OCI-LY3 (cell line): ENCODE results near the gene SND1.

Experiments used
- H2AFZ ChIP-seq: fragments of 200-600, 300-600 bp; shearing (Covaris generic); 2 replicates; pipeline ENCODE4 v1.6.0; 2014; ENCODE audit warnings: antibody characterized with exemption, low read depth, low read length
- H3K27ac ChIP-seq: fragments of 200-600, 300-600 bp; sonication (generic); 2 replicates; pipeline ENCODE4 v1.5.1; 2014; ENCODE audit warnings: mild to moderate bottlenecking, low read length, moderate library complexity, mixed read lengths
- H3K27me3 ChIP-seq: fragments of 200-600, 300-600 bp; sonication (generic); 2 replicates; pipeline ENCODE4 v1.6.1; 2014; ENCODE audit warnings: low read depth, low read length, mixed read lengths
- H3K36me3 ChIP-seq: fragments of 200-600, 300-600 bp; sonication (generic); replicated peaks from 2 replicates; pipeline ENCODE3; 2014; ENCODE audit warnings: low read depth, low read length, mixed read lengths
- H3K4me1 ChIP-seq: fragments of 300-600, 200-600 bp; sonication (generic); 2 replicates; pipeline ENCODE4 v1.6.1; 2014; ENCODE audit warnings: low read length, mixed read lengths
- H3K4me2 ChIP-seq: fragments of 200-600, 300-600 bp; sonication (generic); 2 replicates; pipeline ENCODE4 v1.6.1; 2014; ENCODE audit warnings: low read length, mixed read lengths
- H3K4me3 ChIP-seq: fragments of 300-600, 200-600 bp; sonication (generic); 2 replicates; pipeline ENCODE4 v1.5.1; 2014; ENCODE audit warnings: antibody characterized with exemption, mild to moderate bottlenecking, low read length, moderate library complexity
- H3K79me2 ChIP-seq: fragments of 300-600, 200-600 bp; shearing (Covaris generic); 2 replicates; pipeline ENCODE4 v1.6.1; 2014; ENCODE audit warnings: mild to moderate bottlenecking, low read length, mixed read lengths
- H3K9ac ChIP-seq: fragments of 300-600, 200-600 bp; shearing (Covaris generic); 2 replicates; pipeline ENCODE4 v1.6.0; 2014; ENCODE audit warnings: mild to moderate bottlenecking, low read length, moderate library complexity
- H3K9me3 ChIP-seq: fragments of 200-600, 300-600 bp; shearing (Covaris generic); 2 replicates; pipeline ENCODE4 v1.6.1; 2014; ENCODE audit warnings: low read length, mixed read lengths; ENCODE audit not compliant: insufficient read depth
- H4K20me1 ChIP-seq: fragments of 200-600, 300-600 bp; sonication (generic); 2 replicates; pipeline ENCODE4 v1.6.1; 2016; ENCODE audit warnings: low read length, mixed read lengths; ENCODE audit not compliant: insufficient read depth
- EZH2phosphoT487 ChIP-seq: fragments of 200-600 bp; shearing (Covaris generic); IDR thresholded peaks from 2 replicates; pipeline ENCODE4 v1.6.1; 2018; ENCODE audit warnings: antibody characterized with exemption, mixed run types, low read depth
- TF ChIP-seq, protein P1 (sequence below): fragments of 200-600, 300-600 bp; sonication (generic); IDR thresholded peaks from 2 replicates; pipeline ENCODE4 v1.5.1; 2014; ENCODE audit warnings: antibody characterized with exemption, low read length, low read depth

Gene SND1

DNA sequence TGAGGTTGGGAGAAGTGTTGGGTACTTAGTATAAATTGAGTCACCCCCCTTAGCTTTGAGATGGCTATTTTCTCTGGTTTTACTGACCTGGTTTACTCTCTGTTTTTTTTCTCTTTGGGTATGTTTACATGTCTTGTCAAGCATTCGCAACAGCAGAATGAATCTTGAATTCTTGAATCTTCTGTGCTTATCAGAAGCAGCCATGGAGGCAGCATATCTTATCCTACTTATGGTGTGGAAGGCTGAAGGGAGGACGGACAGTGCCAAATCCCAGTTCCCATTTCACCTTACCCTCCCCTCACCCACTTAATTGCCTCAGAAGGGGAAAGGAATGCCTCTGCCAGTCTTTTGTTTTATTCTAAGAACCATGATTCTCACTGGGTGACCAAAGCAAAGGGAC is 3.7 kb downstream of the SND1 start:
- TF ChIP-seq EZH2phosphoT487: no peak
- TF ChIP-seq, protein P1, sequence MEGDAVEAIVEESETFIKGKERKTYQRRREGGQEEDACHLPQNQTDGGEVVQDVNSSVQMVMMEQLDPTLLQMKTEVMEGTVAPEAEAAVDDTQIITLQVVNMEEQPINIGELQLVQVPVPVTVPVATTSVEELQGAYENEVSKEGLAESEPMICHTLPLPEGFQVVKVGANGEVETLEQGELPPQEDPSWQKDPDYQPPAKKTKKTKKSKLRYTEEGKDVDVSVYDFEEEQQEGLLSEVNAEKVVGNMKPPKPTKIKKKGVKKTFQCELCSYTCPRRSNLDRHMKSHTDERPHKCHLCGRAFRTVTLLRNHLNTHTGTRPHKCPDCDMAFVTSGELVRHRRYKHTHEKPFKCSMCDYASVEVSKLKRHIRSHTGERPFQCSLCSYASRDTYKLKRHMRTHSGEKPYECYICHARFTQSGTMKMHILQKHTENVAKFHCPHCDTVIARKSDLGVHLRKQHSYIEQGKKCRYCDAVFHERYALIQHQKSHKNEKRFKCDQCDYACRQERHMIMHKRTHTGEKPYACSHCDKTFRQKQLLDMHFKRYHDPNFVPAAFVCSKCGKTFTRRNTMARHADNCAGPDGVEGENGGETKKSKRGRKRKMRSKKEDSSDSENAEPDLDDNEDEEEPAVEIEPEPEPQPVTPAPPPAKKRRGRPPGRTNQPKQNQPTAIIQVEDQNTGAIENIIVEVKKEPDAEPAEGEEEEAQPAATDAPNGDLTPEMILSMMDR: no peak
- peaks cover 33% of the 10 kb centered on the region for H3K4me1 ChIP-seq
- no peak overlapping the region for H3K9ac ChIP-seq
- peaks cover 57% of the 10 kb centered on the region for H3K36me3 ChIP-seq
- no peak overlapping the region for H2AFZ ChIP-seq
- no peaks in the 10 kb centered on the region for H3K27me3 ChIP-seq
- H3K9me3 ChIP-seq: no peaks in the 10 kb centered on the region
- H3K27ac ChIP-seq: no peak overlapping the region
- H4K20me1 ChIP-seq: peaks cover 76% of the 10 kb centered on the region
- 0 out of 2 replicates have a peak overlapping the region, but pooled peaks have one; percentile 94 for H3K4me2 ChIP-seq
- no peak overlapping the region for H3K4me3 ChIP-seq
- peaks cover 93% of the 10 kb centered on the region for H3K79me2 ChIP-seq

GRCh38 chr7:127657500-127657899 is 5.5 kb downstream of the SND1 start:
- Histone ChIP-seq H3K9ac (no peak overlapping the region), H3K4me1 (peaks cover 31% of the 10 kb centered on the region), H3K9me3 (no peaks in the 10 kb centered on the region), H2AFZ (no peak overlapping the region), H4K20me1 (peaks cover 94% of the 10 kb centered on the region), H3K27ac (no peak overlapping the region), H3K79me2 (peaks cover 100% of the 10 kb centered on the region), H3K4me3 (no peak overlapping the region), H3K27me3 (no peaks in the 10 kb centered on the region), H3K4me2 (no peak overlapping the region), H3K36me3 (peaks cover 71% of the 10 kb centered on the region)
- TF ChIP-seq, protein P1: no peak
- no peak for TF ChIP-seq EZH2phosphoT487

GRCh38 chr7:127658970-127659630 is 7.1 kb downstream of the SND1 start:
- no peak overlapping the region for H3K9ac ChIP-seq
- H3K4me3 ChIP-seq: no peak overlapping the region
- no peak overlapping the region for H2AFZ ChIP-seq
- no peak overlapping the region for H3K27ac ChIP-seq
- no peak overlapping the region for H3K4me2 ChIP-seq
- peaks cover 100% of the 10 kb centered on the region for H3K79me2 ChIP-seq
- no peaks in the 10 kb centered on the region for H3K27me3 ChIP-seq
- peaks cover 100% of the 10 kb centered on the region for H4K20me1 ChIP-seq
- H3K9me3 ChIP-seq: no peaks in the 10 kb centered on the region
- H3K36me3 ChIP-seq: peaks cover 66% of the 10 kb centered on the region
- TF ChIP-seq EZH2phosphoT487: no peak
- TF ChIP-seq, protein P1: no peak
- peaks cover 20% of the 10 kb centered on the region for H3K4me1 ChIP-seq

GRCh38 chr7:127665922-127666321 is 13.9 kb downstream of the SND1 start:
- H3K9me3 ChIP-seq: no peaks in the 10 kb centered on the region
- no peak overlapping the region for H3K27ac ChIP-seq
- no peaks in the 10 kb centered on the region for H3K27me3 ChIP-seq
- peaks cover 91% of the 10 kb centered on the region for H4K20me1 ChIP-seq
- H3K4me2 ChIP-seq: no peak overlapping the region
- no peak overlapping the region for H3K4me3 ChIP-seq
- no peak overlapping the region for H3K9ac ChIP-seq
- no peak for TF ChIP-seq EZH2phosphoT487
- TF ChIP-seq, protein P1: no peak
- peaks cover 26% of the 10 kb centered on the region for H3K4me1 ChIP-seq
- no peak overlapping the region for H2AFZ ChIP-seq
- H3K79me2 ChIP-seq: peaks cover 100% of the 10 kb centered on the region
- peaks cover 44% of the 10 kb centered on the region for H3K36me3 ChIP-seq
